RWPE1 (cell line): ENCODE data around the gene PLEKHJ1.
"Not testable (repeated sequence)": the region's sequence is repeated elsewhere in the genome, so short reads cannot be mapped to it uniquely, and the experiment has no call there.

ENCODE experiments used
- CTCF ChIA-PET: fragments of 350-600 bp; sonication (Branson Sonifier 250); formaldehyde crosslinking; extraction: SDS; loops from one replicate; lab custom pipeline; 2021; lab: Yijun Ruan, JAX
- POLR2A ChIA-PET: fragments of 400-600 bp; formaldehyde crosslinking; extraction: SDS; loops from one replicate; lab custom pipeline; 2020; ENCODE audit warnings: antibody characterized with exemption; ENCODE audit not compliant: low non-redundant PET; lab: Yijun Ruan, JAX
- DNase-seq: peaks from one replicate; pipeline ENCODE4 v3.0.0; 2012; ENCODE audit warnings: low spot score
- H3K27ac ChIP-seq: fragments of 450-650 bp; 2 replicates; pipeline ENCODE4 v1.5.1; 2017
- CTCF ChIP-seq: fragments of 450-650 bp; conservative IDR thresholded peaks from 2 replicates; pipeline ENCODE4 v1.5.1; 2017; ENCODE audit warnings: low read depth, mild to moderate bottlenecking

Gene PLEKHJ1

GRCh38 chr19:2236314-2237050 is at the start of gene PLEKHJ1, which contains the start of gene SF3A2:
Gene PLEKHJ1, minus strand, starts transcription at chr19:2236329. Its CDS starts 81 bp downstream, at chr19:2236248.
Gene SF3A2, plus strand, starts transcription at chr19:2236824. Its CDS starts 6,595 bp downstream, at chr19:2243419.
- ChIA-PET CTCF (interaction anchor here (0.6 to 1.8 kb wide), 7 partner anchors 10 to 159 kb away, joined by 3 to 8 read pairs (median 3); no protein-coding TSS in a partner anchor), POLR2A (no interaction called here)
- peak; percentile 99 for TF ChIP-seq CTCF
- peak; percentile 98 for DNase-seq
- H3K27ac ChIP-seq, result peak within 1 kb of the TSS; percentile 95

GRCh38 chr19:2283835-2284507 is 47.8 kb upstream of the PLEKHJ1 start:
- ChIA-PET POLR2A (no interaction called here), CTCF (no interaction called here)
- no peak for TF ChIP-seq CTCF
- H3K27ac ChIP-seq, result no peak overlapping the region
- no peak for DNase-seq

GRCh38 chr19:2282862-2283237 is 46.7 kb upstream of the PLEKHJ1 start:
- ChIA-PET POLR2A (interaction anchor here (0.6 kb wide), 1 partner anchor 11 kb away, joined by 3 read pairs; no protein-coding TSS in a partner anchor), CTCF (no interaction called here)

GRCh38 chr19:2282062-2282861 is 46.1 kb upstream of the PLEKHJ1 start, which contains the start of gene PEAK3:
Gene PEAK3, minus strand, starts transcription at chr19:2282175. Its CDS starts 1,244 bp downstream, at chr19:2280931.
- DNase-seq, result no peak
- no peak within 1 kb of the TSS for H3K27ac ChIP-seq
- CTCF ChIA-PET, result no interaction called here
- no peak for TF ChIP-seq CTCF
- POLR2A ChIA-PET, result interaction anchor here (0.6 kb wide), 1 partner anchor 12 kb away, joined by 3 read pairs; no protein-coding TSS in a partner anchor

More at GRCh38 chr19:2282862-2283237, 46.7 kb upstream of the PLEKHJ1 start:
- no peak for DNase-seq
- H3K27ac ChIP-seq, result no peak overlapping the region
- no peak for TF ChIP-seq CTCF

- H3K27ac ChIP-seq, CTCF ChIA-PET, POLR2A ChIA-PET, DNase-seq: not testable (repeated sequence)
Observed at GRCh38 chr19:2281265-2282061, 45.3 kb upstream of the PLEKHJ1 start.

GRCh38 chr19:2280633-2281264 is 44.6 kb upstream of the PLEKHJ1 start:
- no peak overlapping the region for H3K27ac ChIP-seq
- CTCF ChIA-PET, result no interaction called here
- POLR2A ChIA-PET, result no interaction called here
- no peak for DNase-seq
- no peak for TF ChIP-seq CTCF
